H7 (cell line): ENCODE results near the gene WNT11. TPM values are rescaled to one million over a fixed set of nuclear protein-coding genes. Genes with fewer than 3 reads are reported as not detected.

Experiments
- DNase-seq: peaks from one replicate; pipeline ENCODE4 v3.0.0; 2012
- H3K27me3 ChIP-seq: 2 replicates; pipeline ENCODE4 v1.6.0; 2011; ENCODE audit warnings: mild to moderate bottlenecking, low read length; ENCODE audit not compliant: control insufficient read depth, insufficient read depth
- H3K36me3 ChIP-seq: replicated peaks from 2 replicates; pipeline ENCODE4 v1.5.1; 2011; ENCODE audit warnings: low read length; ENCODE audit not compliant: control insufficient read depth, insufficient read depth
- H3K4me3 ChIP-seq: 2 replicates; pipeline ENCODE4 v1.5.1; 2011; ENCODE audit warnings: low read depth, mild to moderate bottlenecking, control low read depth, low read length, moderate library complexity; ENCODE audit not compliant: insufficient read depth
- total RNA-seq: library from RNA; depleted of rRNA; stranded (reverse); fragments of >200 nt; shearing (Covaris generic); gene quantifications from 2 replicates; pipeline ENCODE4 v1.2.3, GENCODE V29; 2014

Gene WNT11
- total RNA-seq, 1 experiment from 2014 or later, result 1.0 TPM

DNA sequence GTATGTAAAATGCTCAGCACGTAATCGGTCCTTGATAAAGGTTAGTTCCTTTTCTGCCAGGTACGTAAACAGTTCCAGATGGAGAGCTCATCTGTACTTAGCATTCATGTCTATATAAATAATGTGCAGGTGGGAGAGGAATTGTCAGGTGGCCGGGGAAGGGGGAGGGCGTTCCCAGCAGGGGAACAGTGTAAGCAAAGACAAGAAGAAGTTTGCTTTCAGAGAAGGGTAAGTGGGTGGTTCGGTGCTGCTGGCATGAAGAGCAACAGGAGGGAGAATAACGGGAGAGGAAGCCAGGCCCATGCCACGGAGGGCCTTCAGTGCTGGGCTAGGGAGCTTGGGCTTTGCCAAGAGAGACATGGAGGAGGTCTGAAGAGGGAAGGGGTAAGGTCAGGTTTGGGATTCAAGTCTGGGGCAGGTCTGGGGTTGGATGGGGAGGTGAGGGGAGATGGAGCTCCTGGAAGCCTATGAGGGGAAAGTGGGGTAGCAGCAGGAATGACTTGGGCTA is 11.4 kb upstream of the WNT11 start:
- H3K4me3 ChIP-seq, result no peak overlapping the region
- DNase-seq, result no peak
- no peaks in the 10 kb centered on the region for H3K36me3 ChIP-seq
- H3K27me3 ChIP-seq, result peaks cover 4% of the 10 kb centered on the region

DNA sequence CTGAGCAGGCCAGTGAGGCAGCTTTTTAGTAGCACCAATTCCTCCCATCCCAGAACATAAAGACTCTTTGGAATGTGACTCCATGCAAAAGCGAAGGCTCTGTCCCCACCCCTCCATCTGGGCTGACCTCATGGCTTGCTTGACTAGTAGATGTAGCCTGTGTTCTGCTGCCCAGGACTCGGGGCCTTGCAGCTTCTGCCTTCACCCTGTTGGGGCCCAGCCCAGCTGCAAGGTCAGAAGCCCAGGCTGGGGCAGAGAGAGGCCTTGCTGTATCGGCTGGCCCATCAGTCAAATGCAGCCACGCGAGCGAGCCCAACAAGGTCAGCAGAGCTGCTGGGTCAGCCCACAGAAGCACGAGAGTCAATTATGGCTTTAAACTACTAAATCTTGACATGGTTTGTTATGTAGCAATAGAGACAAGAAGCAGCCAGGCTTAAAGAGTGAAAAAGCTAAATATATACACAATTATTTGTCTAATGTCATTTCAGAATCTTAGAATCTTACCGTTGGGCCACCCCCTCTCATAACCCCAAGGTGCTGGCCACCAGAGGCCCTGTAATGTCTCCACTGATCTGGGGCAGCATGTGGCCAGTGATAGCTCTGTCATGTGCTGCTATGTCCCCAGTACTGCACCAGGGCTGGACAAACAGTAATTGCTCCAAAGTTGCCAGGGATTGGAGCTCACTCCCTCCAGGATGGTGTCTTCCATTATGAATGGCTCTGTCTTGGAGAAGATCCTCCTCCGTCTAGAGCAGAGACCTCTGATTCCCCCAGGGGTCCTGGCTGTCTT is 10.4 kb upstream of the WNT11 start:
- Histone ChIP-seq H3K4me3 (no peak overlapping the region), H3K27me3 (peaks cover 13% of the 10 kb centered on the region), H3K36me3 (no peaks in the 10 kb centered on the region)
- DNase-seq, result no peak

DNA sequence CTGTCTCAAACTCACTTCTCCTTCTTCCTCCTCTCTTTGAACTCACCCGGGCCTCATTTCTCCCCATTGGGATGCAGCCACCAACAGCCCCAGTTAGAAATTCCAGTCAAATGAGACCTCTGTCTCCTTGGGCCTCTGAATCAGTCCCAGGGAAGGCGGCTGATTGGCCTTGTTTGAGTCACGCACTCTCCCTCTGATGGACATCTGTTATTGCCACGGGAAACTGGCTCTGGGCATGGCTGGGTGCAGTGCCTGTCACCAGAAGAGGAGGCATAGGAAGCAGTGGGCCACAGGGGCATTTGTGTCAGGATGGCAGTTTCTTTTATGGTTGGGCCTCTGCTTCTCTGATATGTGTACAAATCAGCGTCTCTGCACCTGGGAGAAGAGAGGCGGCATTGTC is 9.6 kb upstream of the WNT11 start:
- no peak for DNase-seq
- peaks cover 21% of the 10 kb centered on the region for H3K27me3 ChIP-seq
- H3K36me3 ChIP-seq, result no peaks in the 10 kb centered on the region
- H3K4me3 ChIP-seq, result no peak overlapping the region

DNA sequence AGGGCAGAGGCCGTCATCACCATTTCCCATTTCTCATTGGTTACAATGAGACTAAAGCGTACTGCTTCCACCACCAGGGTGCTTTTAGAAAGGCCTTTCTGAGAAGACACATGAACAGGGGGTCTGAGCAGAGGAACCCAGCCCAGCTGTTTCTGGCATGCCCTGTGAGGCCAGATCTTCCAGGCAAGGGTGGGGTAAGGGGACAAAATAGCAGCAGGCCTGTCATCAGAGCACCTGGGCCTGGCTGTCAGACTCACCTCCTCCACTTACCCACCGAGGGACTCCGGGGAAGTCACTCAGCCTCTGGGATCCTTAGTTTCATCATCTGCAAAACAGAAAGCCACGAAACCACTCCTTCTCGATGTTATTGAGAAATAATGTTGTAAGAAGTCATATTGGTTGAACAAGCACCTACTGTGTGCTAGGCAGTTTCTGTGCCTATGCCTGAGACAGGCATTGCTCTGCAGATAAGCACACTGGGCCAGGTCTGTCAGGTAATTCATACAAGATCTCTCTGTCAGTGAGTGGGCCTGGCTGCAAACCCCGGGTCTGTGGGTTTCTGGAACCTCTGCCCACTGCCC is 8.8 kb upstream of the WNT11 start:
- DNase-seq, result no peak
- Histone ChIP-seq H3K4me3 (no peak overlapping the region), H3K36me3 (no peaks in the 10 kb centered on the region), H3K27me3 (peaks cover 30% of the 10 kb centered on the region)

DNA sequence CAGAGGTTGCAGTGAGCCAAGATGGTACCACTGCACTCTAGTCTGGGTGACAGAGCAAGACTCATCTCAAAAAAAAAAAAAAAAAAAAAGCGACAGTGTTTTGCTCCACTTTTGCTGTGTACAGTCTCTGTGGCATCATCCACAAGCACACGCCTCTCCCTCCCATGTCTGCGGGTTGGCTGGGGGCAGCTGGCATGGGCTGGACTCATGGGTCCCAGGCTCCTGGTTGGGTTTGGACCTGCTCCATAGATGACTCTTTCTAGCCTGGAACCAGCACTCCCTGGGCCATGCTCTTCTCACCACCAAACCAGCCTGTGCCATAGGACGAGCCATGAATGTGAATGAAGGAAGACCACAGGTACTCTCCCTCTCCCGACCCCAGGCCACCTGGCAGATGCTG is 7.9 kb upstream of the WNT11 start:
- H3K36me3 ChIP-seq, result no peaks in the 10 kb centered on the region
- DNase-seq, result no peak
- peaks cover 39% of the 10 kb centered on the region for H3K27me3 ChIP-seq
- H3K4me3 ChIP-seq, result no peak overlapping the region

DNA sequence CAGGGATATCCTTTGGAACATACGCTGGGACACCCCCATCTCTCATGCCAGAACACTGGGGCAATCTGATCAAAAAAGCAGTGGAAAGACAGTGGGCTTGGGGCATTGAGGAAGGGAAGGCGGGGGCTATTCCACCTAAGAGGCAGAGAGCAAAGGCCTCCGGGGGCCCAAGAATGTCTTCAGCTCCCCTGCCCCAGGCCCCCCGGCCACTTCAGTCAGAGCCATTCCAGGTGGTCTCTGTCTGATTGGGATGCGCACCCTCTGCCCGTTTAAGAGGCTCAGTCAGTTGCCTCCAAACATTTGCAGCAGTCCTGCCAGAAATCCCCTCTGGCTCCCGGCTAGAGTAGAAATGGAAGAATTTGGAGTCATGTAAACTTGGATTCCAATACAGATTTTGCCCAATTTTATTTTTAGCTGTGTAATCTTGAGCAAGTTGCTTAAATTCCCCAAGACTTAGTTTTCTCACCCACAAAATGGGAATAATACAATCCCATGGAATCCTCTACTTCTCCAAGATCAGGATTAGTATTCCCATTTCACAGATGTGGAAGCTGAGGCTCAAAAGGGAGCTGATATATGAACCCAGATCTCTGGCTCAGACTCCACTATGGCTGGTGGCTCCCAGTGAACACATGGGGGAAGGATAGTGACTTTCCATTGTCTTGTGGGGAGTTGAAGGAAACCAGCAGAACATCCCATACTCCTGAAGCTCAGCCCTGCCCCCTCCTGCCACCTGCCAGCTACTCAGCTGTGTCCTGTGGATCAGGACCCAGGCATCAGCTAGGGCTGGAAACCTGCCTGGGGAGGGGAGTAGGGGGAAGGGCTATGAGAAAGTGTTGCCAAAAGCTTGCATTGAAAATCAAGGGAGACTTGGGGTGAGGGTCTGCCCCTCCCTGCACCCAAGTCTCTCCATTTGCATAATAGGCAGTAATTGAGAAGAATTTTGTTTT is 6.1 kb upstream of the WNT11 start:
- Histone ChIP-seq H3K27me3 (peaks cover 56% of the 10 kb centered on the region), H3K36me3 (no peaks in the 10 kb centered on the region)

DNA sequence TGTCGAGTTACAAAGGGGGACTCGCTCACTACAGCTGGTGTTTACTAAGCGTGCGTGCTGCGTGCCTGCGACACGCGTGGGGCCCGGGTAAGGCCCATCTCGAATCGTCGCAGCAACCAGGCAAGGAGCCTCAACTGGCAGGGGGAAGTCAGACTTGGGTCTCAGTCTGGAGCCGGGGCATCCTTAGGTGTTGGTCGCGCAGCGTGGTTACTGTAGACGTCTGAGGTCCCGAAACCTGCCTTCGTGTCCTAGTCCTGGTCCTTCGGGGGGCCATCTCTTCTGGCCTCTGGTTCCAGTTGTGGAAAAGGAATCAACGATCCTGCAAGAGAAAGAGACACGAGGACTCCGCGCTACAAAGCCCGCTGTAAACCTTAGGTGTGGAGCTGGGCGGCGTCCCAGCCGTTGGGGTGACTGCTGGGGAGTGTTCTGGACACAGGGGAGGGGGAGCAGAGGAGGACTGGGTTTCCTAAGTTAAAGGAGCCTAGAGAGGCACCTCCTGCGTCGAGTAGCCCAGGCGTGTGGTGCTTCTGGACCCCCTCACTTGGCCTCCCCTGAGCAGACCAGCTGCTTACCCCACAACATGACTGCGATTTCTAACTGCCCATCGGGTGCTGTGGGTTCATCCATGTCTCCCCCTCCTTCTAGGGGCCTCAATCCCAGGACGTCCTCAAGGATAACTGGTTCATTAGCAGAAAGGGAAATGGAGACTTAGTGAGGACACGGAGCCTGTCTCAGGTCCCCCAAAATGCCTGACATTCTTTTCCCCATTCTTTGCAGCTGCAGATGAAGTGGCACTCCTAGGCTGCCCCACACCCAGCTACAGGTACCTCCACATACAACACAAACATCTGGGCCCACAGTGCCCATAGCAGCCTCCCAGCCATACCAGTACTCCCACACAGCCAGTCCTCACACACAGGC is 4.9 kb upstream of the WNT11 start:
- Histone ChIP-seq H3K4me3 (peak overlapping the region; percentile 55; the same call in 1 of the 2 replicates), H3K36me3 (no peaks in the 10 kb centered on the region), H3K27me3 (peaks cover 68% of the 10 kb centered on the region)
- DNase-seq, result peak; percentile 63

More for the DNA sequence above, 6.1 kb upstream of the WNT11 start:
- no peak overlapping the region for H3K4me3 ChIP-seq
- DNase-seq, result peak; percentile 54

DNA sequence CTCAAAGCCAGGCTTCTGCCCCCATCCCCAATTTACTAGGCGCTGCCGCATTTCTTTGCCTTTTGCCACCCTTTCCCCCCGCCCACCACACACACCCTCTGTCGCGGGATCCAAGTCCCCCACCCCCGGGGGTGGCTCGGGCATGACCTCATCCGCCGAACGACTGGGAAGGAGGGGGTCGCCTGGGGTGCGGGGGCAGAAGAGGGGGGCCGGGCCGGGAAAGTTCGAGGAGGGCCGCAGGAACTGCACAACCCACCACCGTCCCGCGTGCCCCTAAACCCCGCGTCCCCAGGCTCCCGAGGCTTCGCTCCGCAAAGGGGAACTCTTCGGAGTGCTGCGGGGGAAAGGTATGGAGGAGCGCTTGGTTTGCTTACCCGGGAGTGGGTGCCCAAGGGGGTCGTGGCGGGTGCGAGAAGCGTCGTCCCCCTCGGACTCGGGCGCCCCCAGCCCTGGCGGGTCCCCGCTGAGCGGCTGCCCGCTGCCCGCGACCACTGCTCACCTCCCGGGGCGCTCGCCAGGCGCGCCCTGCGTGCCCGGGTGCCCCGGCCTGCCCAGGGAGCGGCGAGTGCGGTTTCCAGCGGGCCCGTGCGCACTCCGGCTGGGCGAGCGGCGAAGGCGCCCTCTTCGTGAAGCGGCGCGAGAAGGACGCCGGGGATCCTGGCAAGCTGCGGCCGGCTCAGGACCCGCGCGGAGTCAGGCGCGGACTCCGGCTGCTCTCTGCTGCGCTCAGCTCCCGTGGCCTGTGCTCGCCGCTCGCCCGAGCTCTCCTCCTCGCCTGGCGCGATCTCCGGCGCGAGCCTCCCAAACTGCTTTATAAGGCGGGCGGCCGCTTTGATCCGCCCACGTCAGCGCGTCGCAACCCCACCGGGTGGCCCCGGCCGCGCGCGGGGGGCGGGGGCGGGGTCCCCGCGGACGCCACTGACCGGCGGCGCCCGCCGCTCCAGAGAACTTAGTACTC is 4.0 kb upstream of the WNT11 start:
- H3K27me3 ChIP-seq, result peaks cover 77% of the 10 kb centered on the region
- DNase-seq, result peak; percentile 82
- H3K4me3 ChIP-seq, result peak overlapping the region; percentile 55
- no peaks in the 10 kb centered on the region for H3K36me3 ChIP-seq

DNA sequence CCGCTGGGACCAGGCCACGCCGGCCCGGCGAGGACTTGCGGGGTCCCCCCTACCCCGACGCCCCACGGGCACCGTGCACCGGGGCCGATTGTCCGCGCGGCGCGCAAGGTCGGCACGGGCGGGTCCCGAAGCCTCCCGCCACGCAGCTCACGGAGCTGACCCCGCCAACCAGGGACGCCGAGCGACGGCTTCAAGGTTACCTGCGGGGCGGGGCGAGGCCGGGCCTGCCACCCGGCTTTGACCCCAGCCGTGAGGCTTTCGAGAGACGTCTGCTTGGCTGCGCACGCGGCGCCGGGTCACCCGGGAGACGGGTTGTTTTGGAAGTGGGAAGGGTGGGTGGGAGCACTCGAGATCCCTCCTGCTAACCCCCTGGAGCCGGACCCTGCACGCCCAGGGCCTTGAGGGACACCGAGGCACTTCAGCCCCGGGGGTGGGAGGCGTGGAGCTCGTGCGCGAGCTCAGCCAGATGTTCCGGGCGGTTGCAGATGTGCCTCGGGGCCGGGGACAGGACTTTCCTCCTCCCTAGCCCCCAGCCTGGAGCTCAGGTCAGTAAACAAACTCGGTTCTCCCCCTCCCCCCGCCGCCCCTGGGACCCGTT is 3.2 kb upstream of the WNT11 start:
- Histone ChIP-seq H3K36me3 (no peaks in the 10 kb centered on the region), H3K4me3 (peak overlapping the region; percentile 55), H3K27me3 (peaks cover 85% of the 10 kb centered on the region)
- peak; percentile 89 for DNase-seq

DNA sequence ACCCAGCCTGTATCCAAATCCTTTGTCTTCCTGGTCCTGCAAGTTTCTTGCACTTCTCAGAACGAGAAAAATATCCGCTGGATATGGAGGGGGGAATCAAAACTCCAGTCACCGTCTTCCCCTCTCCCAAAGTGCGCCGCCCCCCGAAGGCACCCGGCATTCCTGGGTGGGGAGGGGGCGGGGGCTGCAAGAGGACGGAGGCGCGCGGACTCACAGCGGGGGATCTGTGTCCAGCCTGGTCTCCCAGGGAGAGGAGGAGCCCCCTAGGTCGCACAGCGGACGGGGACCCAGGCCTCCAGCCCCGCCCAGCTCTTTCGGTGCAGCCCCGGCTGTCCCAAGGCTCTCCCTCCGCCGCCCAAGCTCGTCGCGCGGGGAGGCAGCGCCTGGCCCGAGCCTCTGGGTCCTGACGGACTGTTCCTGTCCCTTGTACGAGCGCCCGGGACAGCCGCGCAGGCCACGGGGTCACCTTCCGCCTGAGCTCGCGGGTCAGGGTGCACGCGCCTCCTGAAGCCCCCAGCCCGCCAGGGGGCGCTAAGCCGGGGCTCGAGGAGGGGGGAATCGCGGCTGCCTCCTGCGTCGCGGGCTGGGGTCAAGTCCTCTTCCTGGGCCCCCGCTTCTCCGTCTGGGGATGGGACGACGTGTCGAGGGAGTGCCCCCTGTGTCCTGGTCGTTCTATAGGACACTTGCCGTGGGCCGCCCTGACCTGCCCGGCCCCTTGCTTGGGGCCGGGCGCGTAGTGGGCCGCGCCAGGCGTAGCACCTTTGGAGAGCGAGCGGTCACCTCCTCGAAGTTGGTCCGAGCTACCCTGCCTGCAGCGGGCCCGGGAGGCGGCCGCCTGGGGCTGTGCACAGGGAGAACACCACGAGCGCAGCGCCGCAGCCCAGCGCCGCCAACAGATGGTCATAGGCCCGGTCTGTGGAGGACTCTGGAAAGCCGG is 2.4 kb upstream of the WNT11 start:
- peak; percentile 96 for DNase-seq
- H3K4me3 ChIP-seq, result peak overlapping the region; percentile 55
- no peaks in the 10 kb centered on the region for H3K36me3 ChIP-seq
- peaks cover 91% of the 10 kb centered on the region for H3K27me3 ChIP-seq

DNA sequence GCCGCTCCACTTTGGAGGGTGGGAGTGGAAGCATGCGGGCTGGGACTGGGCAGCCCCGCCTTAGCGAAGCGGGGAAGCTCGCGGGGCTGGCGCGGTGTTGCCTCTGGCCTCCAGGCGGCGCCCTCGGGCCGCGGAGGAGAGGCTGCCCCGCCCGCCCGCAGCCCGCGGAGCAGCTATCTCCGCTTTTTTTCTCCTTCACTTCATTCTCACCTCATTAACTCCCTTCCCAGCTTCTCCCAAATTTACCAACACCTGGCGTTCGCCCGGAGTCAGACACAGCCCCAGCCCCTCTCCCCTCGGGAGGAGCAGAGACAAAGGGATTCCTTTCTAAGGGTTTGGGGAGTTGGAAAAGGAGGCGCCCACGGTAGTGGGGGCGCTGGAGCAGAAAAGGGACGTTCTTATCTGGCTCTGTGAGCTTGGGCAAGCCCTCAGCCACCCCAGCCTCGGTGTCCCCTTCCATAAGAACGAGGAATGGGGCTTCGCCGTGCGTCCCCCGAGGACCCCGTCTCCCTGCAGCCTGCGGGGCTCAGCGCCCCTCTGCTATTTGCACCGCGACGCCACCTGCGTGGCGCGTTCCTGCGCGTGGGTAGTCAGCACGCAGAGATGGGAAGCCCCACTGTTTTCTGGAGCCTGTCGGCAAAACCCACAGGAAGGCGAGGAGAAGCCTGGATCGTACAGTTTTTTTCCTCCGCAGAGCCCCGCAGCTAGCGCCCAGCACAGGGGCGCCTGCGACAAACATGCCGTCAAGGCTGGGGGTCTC is 1.5 kb upstream of the WNT11 start:
- peak overlapping the region; percentile 55 for H3K4me3 ChIP-seq
- DNase-seq, result peak; percentile 97
- H3K36me3 ChIP-seq, result no peaks in the 10 kb centered on the region
- peaks cover 89% of the 10 kb centered on the region for H3K27me3 ChIP-seq
